Glomerular endothelial cell (primary cell): Measurements from ENCODE around the gene TH. TPM values are rescaled to one million over a fixed set of nuclear protein-coding genes. Genes with fewer than 3 reads are reported as not detected.
"Not testable (repeated sequence)": the region's sequence is repeated elsewhere in the genome, so short reads cannot be mapped to it uniquely, and the experiment has no call there.

Source experiments
- DNase-seq: peaks from one replicate; pipeline ENCODE4 v3.0.0-alpha.2; 2011; ENCODE audit warnings: low read depth, low spot score; ENCODE audit errors: extremely low read depth
- total RNA-seq: library from RNA; depleted of rRNA; stranded (reverse); fragments of >200 nt; gene quantifications from 2 replicates; pipeline ENCODE4 v1.2.3, GENCODE V29; 2015

TH gene
- total RNA-seq, 1 donor from 2014 or later = 0.23 TPM

DNA sequence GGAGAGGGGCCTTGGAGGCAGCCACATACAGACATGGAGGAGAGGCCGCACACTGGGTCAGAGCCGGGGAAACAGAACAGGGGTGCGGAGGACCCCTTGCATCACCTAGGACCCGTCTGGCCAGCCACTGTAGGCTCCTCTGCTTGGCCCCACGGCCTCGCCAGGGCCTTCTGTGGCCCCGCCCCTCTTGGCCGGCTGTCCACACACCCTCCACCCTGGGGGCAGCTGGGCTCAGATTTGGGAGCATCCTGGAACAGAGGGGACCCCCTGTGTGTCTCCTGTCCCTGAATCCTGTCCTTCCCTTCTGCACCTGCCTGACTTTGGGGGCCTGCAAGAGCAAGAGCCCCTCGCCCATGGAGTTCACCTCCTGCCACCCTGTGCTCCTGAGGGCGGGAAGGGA, 7.9 kb upstream of the TH start:
- no peak for DNase-seq

DNA sequence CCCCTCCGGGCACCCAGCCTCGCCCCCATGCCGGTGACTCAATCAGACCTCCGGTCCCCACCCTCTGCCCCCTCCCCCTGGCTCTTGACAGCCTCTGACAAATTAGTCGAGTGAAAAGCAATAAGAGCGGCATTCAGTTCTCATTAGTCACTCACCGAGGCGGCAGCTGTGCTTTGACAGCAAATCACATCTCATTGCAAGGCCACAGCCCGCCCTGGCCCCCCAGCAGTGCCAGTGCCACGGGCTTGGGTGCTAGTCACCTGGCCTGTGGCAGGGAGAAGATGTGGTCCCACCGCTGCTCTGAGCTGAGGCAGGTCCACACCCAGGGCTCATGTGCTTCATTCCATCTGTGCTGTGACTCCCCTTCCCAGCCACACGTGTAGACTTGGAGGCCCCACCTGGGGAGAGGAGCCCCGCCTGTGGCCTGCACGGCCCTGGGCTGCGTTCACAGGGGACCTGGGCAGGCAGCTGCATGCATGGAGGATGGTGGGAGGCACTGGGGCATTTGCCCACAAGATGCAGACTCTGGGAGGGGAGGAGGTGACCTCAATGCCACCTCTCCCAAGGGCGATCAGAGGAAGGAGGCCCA, 7.4 kb upstream of the TH start:
- DNase-seq = no peak

DNA sequence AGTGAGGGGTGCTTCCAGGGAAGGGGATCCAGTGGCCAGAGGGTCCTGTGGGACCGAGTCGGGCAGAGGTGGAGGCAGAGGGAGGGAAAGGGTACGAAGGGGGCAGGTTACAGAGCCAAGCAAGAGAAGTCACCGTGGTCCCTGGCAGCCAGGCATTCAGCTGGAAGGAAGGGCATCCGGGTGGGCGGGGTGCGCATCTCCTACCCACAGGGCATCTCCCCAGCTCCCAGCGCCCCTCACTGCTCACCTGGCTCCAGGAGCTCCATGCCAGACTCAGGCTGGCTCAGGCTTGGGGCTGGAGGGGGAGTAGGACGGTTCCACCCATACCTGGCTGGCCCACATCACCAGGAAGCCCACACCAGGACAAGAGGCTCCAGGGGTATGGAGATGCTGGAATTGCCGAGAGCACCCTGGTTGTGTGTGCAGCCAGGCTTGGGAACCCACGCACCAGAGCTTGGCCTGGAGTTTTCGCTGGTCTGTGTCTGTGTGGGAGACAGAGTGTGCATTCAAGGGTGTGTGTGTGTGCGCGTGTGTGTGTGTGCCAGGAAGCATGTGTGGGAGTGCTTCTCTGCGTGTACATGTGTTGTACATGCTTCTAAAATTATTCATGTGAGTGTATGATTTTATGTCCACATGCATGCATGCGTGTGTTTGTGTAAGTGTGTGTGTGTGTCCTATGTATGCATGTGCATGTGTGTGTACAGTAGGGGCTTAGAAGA, 6.6 kb upstream of the TH start:
- not testable (repeated sequence) for DNase-seq

DNA sequence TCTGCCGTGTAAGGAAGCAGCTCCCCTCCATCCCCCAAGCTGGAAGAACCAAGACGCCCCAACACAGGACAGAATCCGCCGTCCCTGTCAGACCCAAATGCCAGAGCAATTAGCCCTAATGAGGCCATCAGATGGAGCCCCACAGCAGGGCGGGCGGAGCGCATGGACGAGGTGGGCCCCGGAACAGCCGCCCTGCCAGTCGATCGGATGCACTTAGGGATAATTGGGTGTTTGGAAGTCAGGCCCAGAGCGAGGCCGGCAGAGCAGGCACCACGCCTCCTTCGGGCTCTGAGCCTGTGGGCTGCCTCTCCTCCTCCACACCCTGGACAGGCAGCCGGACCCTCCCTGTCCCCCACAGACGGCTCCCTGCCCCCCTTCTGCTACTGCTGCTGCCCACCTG, 5.5 kb upstream of the TH start:
- DNase-seq = no peak

DNA sequence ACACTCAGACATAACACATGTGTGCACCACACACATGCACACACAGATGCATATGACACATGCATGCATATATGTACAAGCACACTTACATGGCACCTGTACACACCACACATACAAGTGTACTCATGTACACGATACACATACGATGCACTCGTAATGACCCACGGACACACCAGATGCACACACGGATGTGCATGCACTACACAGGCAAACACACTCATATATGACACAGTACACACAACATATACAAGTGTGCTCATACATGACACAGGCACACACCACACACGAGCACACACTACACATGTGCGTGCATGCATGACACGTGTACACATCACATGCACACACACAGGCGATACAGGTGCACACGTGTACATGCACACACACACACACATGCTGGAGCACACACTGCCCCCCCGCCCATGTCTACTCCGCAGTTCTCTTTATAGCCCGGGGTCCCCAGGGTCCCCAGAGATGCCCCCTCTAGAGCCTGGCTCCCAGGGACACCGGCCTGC, 4.8 kb upstream of the TH start:
- DNase-seq = no peak

DNA sequence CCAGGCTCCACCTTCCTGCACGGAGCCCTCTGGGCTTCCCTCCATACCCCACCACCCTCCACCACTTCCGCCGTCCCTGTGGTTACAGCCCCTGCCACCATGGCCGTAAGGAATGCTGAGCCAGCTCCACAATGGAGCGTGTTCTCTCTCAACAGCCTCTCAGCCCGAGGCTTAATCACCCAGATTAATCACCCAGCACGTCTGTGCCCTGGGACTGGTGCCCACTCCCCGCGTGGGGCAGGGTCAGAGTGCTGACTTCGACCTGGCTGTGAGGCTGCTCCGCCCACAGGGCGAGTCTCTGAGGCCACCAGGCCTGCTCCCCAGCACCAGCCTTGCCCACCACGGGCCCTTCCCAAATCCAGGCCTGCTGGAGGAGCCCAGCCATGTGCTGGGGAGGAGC, 4.0 kb upstream of the TH start:
- no peak for DNase-seq

DNA sequence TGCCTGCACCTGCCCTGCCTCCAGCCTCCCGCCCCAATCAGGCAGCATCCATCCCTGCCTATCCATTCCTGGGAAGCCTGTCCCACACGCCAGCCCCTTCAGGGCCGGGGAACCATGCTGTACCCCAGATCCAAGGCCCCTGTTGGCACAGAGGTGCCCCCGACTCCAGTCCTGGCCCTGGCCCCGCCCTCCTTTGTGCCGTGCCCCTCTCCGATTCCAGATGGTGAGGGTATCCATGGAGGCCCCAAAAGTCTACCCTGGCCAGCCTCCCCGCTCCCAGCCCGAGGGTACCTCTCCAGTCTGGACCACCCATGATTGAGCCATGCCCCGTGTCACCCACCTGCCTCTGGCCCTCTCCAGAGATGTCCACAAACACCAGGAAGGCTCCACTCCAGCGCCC, 2.7 kb upstream of the TH start:
- DNase-seq = no peak

DNA sequence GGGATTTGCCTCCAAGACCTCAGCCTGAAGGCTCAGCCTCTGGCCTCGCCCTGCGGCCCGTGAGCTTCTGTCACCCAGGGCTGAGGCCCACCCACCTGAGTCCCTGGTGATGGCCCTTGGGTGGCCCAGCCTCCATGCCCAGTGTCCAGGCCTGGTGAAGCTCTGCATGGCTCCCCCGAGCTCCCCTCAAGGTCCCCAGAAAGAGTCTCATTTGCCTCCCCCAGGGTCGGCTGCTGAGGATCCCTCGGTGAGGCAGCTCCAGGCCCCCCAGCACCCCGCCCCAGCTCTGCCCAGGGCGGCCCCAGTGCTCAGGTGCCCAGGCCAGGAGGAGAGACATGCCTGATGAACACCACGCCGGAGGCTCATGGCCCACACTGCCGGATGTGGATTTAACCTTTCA, 2.1 kb upstream of the TH start:
- DNase-seq = no peak

DNA sequence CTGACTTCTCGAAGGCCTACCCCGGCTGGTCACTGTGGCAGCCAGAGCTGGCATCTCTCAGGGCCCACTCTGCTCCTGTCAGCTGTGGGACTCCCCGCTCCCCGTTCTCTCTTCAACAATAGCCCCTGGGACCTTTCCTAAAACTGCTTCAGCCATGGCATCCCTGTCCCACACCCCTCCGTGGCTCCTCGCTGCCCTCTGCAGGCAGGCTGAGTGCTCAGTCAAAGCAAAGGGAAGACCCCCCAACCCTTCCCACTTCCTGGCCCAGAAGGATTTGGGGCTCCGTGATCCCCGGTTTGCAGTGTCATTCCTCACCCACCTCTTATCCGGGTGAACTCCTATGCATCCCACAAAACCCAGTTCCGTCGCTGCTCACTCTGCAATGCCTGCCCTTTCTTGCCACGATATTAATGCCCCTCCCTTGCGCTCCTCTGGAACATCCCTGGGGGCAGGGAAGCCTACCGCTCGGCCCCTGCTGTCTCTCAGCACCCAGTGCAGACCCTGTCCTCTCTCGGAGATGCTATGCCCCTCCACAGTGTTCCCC, 1.6 kb upstream of the TH start:
- no peak for DNase-seq

DNA sequence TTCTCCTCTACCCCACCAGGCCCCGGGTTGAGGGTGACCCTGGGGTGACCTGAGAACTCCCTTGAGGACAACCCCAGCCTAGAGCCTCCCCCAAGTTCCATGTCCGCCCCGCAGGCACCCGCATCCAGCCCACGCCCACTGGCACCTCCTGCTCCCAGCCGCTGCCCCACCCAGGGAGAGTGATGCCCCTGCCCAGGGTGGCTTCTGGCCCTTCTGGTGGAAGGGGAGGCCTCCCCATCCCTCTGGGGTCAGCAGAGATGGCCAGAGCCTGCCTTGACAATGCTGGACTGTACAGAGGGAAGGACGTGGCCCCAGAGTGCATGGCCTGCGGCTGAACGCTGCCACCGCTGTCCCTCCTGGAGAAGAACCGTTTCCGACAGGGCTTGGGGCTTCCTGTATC, 1.1 kb upstream of the TH start:
- DNase-seq = no peak

DNA sequence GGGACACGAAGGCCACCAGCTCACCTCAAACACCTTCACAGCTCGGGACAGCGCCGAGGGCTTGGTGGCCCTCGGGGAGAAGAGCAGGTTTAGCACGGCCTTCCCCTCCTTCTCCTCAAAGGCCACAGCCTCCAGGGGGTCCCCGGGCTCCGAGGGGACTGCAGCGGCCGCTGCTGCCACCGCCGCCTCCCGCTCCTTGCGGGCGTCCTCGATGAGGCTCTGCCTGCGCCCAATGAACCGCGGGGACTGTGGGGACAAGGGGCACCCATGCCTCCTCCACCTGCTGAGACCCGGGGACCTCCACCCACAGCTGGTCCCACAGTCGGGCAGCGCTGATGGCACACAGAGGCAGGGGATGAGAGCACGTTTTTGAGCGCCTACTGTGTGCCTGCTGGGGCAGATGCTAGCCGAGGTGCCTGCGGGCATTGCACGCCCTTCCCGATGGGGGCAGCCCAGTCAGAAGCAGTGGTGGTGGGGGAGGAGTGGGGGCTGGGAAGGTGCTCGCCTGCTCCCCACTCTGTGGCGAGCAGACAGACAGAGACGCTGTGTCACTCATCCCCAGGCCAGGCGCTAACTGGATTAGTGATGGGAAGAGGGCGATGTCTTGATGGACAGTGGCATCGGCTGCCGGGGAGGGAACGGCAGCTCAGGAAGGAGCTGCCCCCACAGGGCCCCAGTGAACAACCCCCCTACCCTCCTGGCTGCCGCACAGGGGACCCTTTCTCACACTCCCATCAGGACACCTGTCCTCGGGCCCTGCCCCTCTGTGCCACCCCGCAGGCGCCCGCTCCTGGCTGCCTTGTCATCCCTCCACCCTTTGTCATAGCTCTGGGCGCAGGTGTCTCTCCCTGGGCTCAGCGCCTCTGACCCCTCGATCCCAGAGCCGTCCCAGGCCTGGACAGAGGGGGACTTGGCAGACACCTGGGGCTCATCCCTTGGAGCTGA, 1.7 kb downstream of the TH start:
- DNase-seq = no peak

DNA sequence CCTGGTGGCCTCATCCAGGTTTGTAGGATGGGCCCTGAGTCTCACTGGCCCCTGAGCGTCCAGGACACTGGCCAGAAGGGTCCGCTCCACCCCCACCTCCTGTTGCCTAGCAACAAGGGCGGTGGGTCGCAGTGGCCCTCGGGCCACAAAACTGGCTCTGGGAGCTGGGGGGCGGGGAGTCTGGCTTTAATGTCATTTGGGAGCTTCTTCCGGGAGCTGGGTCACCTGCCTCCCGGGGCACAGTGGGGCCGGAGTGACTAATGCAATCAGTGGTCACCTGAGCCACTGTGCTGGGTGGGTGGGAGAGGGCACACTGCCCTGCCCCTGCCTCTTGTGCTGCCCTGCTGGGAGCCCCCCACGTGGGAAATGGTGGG, 2.6 kb downstream of the TH start:
- DNase-seq = no peak

DNA sequence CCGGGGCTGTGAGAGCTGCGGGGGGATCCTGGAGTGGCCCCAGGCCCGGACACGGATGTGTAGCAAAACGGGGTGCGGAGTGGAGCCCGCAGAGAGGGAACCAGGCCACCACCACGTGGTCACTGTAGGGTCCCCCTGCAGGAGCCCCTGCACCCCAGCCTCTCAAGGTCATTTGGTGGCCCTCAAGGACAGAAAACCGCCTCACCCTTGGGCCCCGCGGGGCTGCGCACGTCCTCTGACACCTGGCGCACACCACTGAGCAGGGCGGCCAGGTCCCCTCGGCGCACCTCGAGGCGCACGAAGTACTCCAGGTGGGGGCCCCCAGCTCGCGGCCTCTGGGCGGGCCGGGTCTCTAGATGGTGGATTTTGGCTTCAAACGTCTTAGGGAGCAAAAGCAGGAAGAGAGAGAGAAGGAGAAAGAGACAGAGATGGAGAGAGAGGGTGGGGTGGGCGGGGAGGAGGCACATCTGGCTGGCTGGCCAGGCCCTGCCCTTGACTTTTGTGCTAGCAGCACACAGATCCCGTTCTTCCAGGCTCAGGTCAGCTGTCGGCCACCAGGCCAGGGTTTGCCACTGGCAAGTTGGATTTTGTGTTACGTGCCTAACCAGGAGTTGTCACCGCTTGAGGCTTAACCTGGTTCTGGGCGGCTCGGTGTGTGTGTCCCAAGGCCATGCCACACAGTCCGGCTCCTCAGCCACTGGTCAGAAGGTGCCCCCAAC, 3.2 kb downstream of the TH start:
- no peak for DNase-seq

DNA sequence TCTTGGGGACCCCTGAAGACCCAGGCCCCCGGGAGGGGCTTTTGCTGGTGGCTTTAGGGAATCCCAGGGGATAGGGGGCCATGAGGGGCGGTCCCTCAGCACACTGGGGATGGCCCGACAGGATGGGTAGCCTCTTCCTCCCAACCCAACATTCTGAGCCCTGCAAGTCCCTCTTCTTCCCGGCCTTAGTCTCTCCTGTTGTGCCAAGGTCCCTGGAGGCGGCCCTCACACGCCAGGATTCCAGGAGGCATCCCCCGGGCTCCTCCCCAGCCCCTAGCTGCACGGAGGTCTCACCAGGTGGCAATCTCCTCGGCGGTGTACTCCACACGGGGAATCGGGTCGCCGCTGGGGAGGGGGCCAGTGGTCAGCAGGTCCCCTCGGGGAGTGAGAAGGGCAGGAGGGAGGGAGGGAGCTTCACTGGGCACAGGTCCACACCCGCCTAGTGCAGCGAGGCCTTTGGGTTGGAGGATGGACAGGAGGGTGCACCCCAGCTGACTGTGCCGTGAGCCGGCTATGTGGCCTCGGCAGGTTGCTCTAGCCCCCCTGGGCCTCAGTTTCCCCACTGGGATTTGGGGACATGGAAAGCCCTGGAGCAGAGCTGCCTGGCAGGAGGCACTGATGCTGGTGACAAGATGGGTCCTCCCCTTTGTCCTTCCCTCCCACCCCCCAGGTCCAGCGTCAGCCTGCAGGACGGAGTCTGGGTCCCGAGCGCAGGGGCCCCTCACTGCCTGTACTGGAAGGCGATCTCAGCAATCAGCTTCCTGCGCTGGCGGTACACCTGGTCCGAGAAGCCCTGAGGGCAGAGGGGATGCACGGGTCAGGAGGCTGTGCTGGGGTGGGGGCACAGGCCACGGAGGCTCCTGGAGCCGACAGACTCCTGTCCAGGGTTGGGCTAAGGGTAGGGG, 4.2 kb downstream of the TH start:
- DNase-seq = no peak

DNA sequence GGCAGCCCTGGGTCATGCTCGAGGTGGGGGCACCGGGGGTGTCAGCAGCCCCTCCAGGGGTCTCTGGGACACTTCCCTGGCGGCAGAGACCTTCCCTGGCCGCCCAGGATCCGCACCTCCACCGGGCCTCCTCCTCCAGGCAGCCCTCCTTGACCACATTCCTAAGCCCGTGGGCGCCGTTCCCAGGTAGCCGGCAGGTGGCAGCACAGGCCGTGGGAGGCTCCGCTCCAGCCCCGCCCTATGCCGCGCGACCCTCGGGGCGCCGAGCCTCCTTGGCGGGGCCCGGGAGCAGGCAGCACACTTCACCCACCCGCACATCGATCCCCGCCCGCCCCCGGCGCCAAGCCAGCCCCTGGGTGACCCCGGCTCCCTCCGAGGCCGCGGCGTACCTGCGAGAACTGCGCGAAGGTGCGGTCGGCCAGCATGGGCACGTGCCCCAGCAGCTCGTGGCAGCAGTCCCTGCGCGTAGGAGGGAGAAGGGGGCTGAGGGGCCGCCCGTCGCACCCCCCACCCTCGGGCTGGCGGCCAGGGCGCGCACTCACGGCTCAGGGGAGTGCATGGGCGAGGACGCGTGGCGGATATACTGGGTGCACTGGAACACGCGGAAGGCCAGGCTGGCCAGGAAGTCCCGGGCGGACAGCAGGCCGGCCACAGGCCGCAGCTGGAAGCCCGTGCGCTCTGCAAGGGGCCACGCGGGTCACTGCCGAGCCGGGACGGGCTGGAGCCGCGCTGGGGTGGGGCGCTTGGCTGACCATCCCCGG, 5.3 kb downstream of the TH start:
- DNase-seq = no peak

DNA sequence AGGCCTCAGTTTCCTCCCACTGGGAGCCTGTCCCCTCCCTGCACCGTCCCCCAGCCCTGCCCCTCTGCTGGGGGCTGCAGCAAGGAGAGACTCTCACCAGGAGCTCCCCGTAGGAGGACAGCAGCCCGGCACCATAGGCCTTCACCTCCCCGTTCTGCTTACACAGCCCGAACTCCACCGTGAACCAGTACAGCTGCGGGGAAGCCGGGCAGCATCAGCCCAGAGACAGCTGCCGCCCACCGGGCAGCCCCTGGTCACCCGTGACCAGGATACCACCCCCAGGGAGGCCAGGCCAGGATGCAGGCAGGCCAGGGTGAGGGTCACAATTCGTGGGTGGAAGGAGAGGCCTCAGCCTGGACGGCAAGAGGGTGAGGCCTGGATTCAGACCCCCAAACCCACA, 6.0 kb downstream of the TH start:
- no peak for DNase-seq

DNA sequence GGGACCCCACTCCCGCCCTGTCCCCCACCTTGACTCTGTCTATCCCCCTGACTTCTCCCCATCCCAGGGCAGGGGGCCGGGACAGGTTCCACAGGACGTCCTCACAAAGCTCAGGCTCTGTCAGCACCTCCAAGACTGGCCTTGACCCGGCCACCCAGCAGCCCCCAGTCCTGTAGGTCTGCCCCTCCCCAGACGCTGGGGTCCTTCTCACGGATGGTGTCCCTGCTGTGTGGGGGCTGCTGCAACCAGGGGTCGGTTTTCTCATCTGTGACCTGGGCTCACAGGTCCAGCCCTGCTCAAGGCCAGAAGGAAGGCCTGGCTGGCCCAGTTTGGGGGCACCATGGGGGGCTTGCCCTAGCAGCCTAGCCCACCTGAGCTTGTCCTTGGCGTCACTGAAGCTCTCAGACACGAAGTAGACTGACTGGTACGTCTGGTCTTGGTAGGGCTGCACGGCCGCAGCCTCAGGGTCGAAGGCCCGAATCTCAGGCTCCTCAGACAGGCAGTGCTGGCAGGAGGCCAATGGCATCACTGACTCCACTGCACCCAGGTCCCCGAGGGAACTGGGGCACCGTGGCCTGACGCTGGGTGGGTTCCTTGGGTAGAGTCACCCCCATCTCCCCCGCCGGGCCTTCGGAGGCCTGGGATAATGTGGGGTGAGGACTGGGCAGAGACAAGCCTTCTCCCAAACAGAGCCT, 6.6 kb downstream of the TH start:
- DNase-seq = no peak

DNA sequence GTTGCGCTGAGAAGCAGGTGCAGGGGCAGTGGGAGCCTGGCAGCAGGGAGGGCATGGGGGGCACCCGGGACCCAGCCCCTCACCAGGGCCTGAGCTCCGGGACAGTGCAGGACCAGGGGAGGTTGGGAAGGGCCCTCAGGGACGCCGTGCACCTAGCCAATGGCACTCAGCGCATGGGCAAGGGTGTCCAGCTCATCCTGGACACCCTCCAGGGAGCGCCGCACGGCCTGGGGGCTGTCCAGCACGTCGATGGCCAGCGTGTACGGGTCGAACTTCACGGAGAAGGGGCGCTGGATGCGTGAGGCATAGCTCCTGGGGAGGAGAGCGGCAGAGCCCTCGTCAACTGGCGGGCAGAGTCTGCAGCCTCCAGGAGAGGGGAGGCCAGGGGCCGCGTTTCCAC, 7.5 kb downstream of the TH start:
- no peak for DNase-seq
